Cardiac septum (tissue), 1 donor: ENCODE data around the gene CDC42BPA. TPM values are rescaled to one million over a fixed set of nuclear protein-coding genes. Genes with fewer than 3 reads are reported as not detected.
"Not testable (repeated sequence)": the region's sequence is repeated elsewhere in the genome, so short reads cannot be mapped to it uniquely, and the experiment has no call there.

Experiments used
- DNase-seq: peaks from one replicate; pipeline ENCODE4 v3.0.0-alpha.2; 2020; ENCODE audit warnings: low spot score
- intact Hi-C: fragments of 100-400 bp; cut with DNase I; formaldehyde crosslinking; loops from one replicate; pipeline ENCODE4 v1.14.0; 2022
- total RNA-seq: library from RNA; stranded (reverse); fragmentation: NEBNext Ultra II Directional; extraction: Animal tissue kit (Norgen Biotek cat#: 25700); gene quantifications from one replicate; pipeline ENCODE4 v1.2.1, GENCODE V29; 2021
- donor health status: DM: no; HTN: no; CAD: no.

Gene CDC42BPA
- total RNA-seq, 1 donor from 2014 or later = 33.5 TPM

GRCh38 chr1:227167276-227168101, 150.8 kb downstream of the CDC42BPA start:
- DNase-seq = no peak
- intact Hi-C loops = no loop called here

- intact Hi-C loops = no loop called here
- DNase-seq = no peak
Observed at GRCh38 chr1:227166559-227166958, 151.7 kb downstream of the CDC42BPA start.

- no peak for DNase-seq
- intact Hi-C loops = no loop called here
Observed at GRCh38 chr1:227161470-227161869, 156.8 kb downstream of the CDC42BPA start.

GRCh38 chr1:227156520-227156919, 161.8 kb downstream of the CDC42BPA start:
- intact Hi-C loops = no loop called here

GRCh38 chr1:227155688-227156087, 162.6 kb downstream of the CDC42BPA start:
- intact Hi-C loops = no loop called here
- DNase-seq = no peak

More at GRCh38 chr1:227156520-227156919, 161.8 kb downstream of the CDC42BPA start:
- no peak for DNase-seq

- no peak for DNase-seq
- intact Hi-C loops = no loop called here
Observed at GRCh38 chr1:227155004-227155403, 163.3 kb downstream of the CDC42BPA start.

GRCh38 chr1:227152525-227152924, 165.8 kb downstream of the CDC42BPA start:
- intact Hi-C loops = no loop called here
- no peak for DNase-seq

GRCh38 chr1:227140376-227140775, 177.9 kb downstream of the CDC42BPA start:
- intact Hi-C loops = no loop called here

GRCh38 chr1:227136210-227136820, 182.0 kb downstream of the CDC42BPA start:
- intact Hi-C loops = loop anchor here (10.0 kb wide), 1 partner anchor 178 kb away; the partner anchor contains the start of gene CDC42BPA
- no peak for DNase-seq

More at GRCh38 chr1:227140376-227140775, 177.9 kb downstream of the CDC42BPA start:
- DNase-seq = no peak

GRCh38 chr1:227134686-227135314, 183.5 kb downstream of the CDC42BPA start:
- intact Hi-C loops = loop anchor here (10.0 kb wide), 1 partner anchor 180 kb away; the partner anchor contains the start of gene CDC42BPA
- DNase-seq = no peak

- intact Hi-C loops = loop anchor here (10.0 kb wide), 1 partner anchor 182 kb away; the partner anchor contains the start of gene CDC42BPA
- DNase-seq = not testable (repeated sequence)
Observed at GRCh38 chr1:227132695-227133094, 185.6 kb downstream of the CDC42BPA start.

- DNase-seq = no peak
- intact Hi-C loops = loop anchor here (10.0 kb wide), 1 partner anchor 184 kb away; the partner anchor contains the start of gene CDC42BPA
Observed at GRCh38 chr1:227131193-227131592, 187.1 kb downstream of the CDC42BPA start.

GRCh38 chr1:227127891-227128290, 190.4 kb downstream of the CDC42BPA start:
- intact Hi-C loops = loop anchor here (5.0 kb wide), 1 partner anchor 309 kb away; no protein-coding TSS in a partner anchor
- no peak for DNase-seq

GRCh38 chr1:227125929-227126545, 192.3 kb downstream of the CDC42BPA start:
- intact Hi-C loops = loop anchor here (5.0 kb wide), 1 partner anchor 311 kb away; no protein-coding TSS in a partner anchor
- DNase-seq = no peak

GRCh38 chr1:227124473-227124872, 193.8 kb downstream of the CDC42BPA start:
- no peak for DNase-seq
- intact Hi-C loops = no loop called here

- intact Hi-C loops = no loop called here
Observed at GRCh38 chr1:227120826-227121225, 197.5 kb downstream of the CDC42BPA start.

GRCh38 chr1:227112538-227112937, 205.8 kb downstream of the CDC42BPA start:
- DNase-seq = no peak
- intact Hi-C loops = no loop called here

More at GRCh38 chr1:227120826-227121225, 197.5 kb downstream of the CDC42BPA start:
- no peak for DNase-seq

GRCh38 chr1:227111782-227112181, 206.5 kb downstream of the CDC42BPA start:
- DNase-seq = no peak
- intact Hi-C loops = no loop called here

GRCh38 chr1:227105291-227105690, 213.0 kb downstream of the CDC42BPA start:
- DNase-seq, intact Hi-C loops: not testable (repeated sequence)
